ENCODE results near the gene PNP. TPM values are rescaled to one million over a fixed set of nuclear protein-coding genes. Genes with fewer than 3 reads are reported as not detected.

Gene PNP
- total RNA-seq, 1 donor from 2014 or later: 32.8 TPM

- TF ChIP-seq, protein P1, sequence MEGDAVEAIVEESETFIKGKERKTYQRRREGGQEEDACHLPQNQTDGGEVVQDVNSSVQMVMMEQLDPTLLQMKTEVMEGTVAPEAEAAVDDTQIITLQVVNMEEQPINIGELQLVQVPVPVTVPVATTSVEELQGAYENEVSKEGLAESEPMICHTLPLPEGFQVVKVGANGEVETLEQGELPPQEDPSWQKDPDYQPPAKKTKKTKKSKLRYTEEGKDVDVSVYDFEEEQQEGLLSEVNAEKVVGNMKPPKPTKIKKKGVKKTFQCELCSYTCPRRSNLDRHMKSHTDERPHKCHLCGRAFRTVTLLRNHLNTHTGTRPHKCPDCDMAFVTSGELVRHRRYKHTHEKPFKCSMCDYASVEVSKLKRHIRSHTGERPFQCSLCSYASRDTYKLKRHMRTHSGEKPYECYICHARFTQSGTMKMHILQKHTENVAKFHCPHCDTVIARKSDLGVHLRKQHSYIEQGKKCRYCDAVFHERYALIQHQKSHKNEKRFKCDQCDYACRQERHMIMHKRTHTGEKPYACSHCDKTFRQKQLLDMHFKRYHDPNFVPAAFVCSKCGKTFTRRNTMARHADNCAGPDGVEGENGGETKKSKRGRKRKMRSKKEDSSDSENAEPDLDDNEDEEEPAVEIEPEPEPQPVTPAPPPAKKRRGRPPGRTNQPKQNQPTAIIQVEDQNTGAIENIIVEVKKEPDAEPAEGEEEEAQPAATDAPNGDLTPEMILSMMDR (IDR thresholded peaks at IDR 0.05): no peak
- DNase-seq: no peak
- no peak for ATAC-seq
- Histone ChIP-seq H3K27ac (no peak overlapping the region), H3K36me3 (no peaks in the 10 kb centered on the region), H3K9me3 (no peaks in the 10 kb centered on the region), H3K27me3 (no peaks in the 10 kb centered on the region), H3K4me1 (no peaks in the 10 kb centered on the region), H3K4me3 (no peak overlapping the region)
- intact Hi-C loops (cut with DNase I): no loop called here
Observed at GRCh38 chr14:20508367-20508766, 39.2 kb downstream of the PNP start.

DNA sequence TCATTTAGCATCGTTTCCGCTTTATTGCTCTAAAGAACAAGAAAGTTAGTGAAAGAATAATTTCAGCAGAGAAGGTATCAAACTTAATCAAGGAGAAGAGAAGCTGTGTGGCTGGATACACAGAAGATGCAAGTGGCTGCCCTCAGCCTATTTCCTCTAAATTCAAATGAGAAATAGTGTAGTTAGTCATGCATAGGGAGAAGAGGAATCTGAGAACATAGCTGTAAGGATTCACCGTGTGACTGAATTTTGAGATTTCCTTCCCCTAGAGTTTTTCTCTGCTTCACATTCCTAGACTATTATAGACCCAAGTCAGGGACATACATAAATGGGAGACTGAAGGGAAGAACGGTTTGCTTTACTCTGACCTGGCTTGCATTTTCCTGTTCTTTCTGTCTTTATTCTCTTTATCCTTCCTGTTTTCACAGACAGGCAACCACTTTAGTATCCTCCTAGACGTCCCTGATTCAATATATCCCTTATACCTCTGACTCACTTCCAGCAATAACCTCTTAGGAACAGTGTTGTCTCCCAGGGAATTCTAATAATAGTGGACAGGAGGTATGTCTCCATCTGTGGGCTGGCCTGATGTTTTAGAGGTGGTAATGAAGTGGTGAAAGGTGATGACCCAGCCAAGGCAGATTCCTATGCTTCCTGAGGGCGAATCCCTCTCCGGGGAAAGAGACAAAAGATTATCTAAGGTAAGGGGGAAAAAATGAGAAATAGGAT, 43.1 kb downstream of the PNP start:
- H3K27me3 ChIP-seq: no peaks in the 10 kb centered on the region

DNA sequence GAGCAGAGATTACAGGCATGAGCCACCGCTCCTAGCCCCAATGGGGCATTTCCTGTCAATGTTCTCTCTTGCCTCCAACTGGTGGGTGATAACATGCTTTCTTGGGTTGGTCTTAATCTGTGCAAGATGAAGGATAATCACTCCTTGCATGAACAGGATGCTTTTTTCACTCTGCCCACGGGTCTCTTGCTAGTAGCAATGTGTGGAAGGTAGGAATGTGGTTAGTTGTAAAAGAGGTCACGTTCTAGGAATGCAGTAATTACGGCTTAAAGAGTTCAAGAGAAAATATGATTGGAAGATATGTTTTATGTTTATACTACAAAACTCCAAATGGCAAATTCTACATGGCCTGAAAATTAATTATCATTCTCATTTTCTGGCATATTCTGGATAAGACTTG, 46.6 kb downstream of the PNP start:
- H3K4me3 ChIP-seq: no peak overlapping the region
- TF ChIP-seq, protein P1 (IDR thresholded peaks at IDR 0.05): no peak

More for the DNA sequence above, 43.1 kb downstream of the PNP start:
- TF ChIP-seq, protein P1 (IDR thresholded peaks at IDR 0.05): no peak
- DNase-seq (no peak), ATAC-seq (no peak)
- intact Hi-C loops (cut with DNase I): no loop called here
- H3K9me3 ChIP-seq: no peaks in the 10 kb centered on the region
- no peak overlapping the region for H3K4me3 ChIP-seq
- no peak overlapping the region for H3K27ac ChIP-seq
- no peaks in the 10 kb centered on the region for H3K4me1 ChIP-seq
- H3K36me3 ChIP-seq: no peaks in the 10 kb centered on the region

GRCh38 chr14:20516921-20517320, 47.7 kb downstream of the PNP start:
- DNase-seq (no peak), ATAC-seq (no peak)
- Histone ChIP-seq H3K36me3 (no peaks in the 10 kb centered on the region), H3K4me1 (no peaks in the 10 kb centered on the region), H3K27ac (no peak overlapping the region), H3K4me3 (no peak overlapping the region), H3K9me3 (no peaks in the 10 kb centered on the region), H3K27me3 (no peaks in the 10 kb centered on the region)
- intact Hi-C loops (cut with DNase I): no loop called here
- TF ChIP-seq, protein P1 (IDR thresholded peaks at IDR 0.05): no peak

More for the DNA sequence above, 46.6 kb downstream of the PNP start:
- Histone ChIP-seq H3K27me3 (no peaks in the 10 kb centered on the region), H3K9me3 (no peaks in the 10 kb centered on the region), H3K27ac (no peak overlapping the region), H3K36me3 (no peaks in the 10 kb centered on the region), H3K4me1 (no peaks in the 10 kb centered on the region)
- DNase-seq: no peak
- intact Hi-C loops (cut with DNase I): no loop called here
- no peak for ATAC-seq

GRCh38 chr14:20522332-20522731, 53.1 kb downstream of the PNP start:
- ATAC-seq (no peak), DNase-seq (no peak)
- Histone ChIP-seq H3K4me1 (no peaks in the 10 kb centered on the region), H3K27ac (no peak overlapping the region), H3K9me3 (no peaks in the 10 kb centered on the region), H3K4me3 (no peak overlapping the region), H3K27me3 (no peaks in the 10 kb centered on the region), H3K36me3 (no peaks in the 10 kb centered on the region)
- intact Hi-C loops (cut with DNase I): no loop called here
- TF ChIP-seq, protein P1 (IDR thresholded peaks at IDR 0.05): no peak
